Measurements from ENCODE around the gene TAF11. TPM values are rescaled to one million over a fixed set of nuclear protein-coding genes. Genes with fewer than 3 reads are reported as not detected.

TAF11 gene
- total and polyA plus RNA-seq, 2 of the 8 experiments (the other 6 are each of a cell fraction or from before 2014, with no cell fraction given): 38.2 to 48.6 TPM

DNA sequence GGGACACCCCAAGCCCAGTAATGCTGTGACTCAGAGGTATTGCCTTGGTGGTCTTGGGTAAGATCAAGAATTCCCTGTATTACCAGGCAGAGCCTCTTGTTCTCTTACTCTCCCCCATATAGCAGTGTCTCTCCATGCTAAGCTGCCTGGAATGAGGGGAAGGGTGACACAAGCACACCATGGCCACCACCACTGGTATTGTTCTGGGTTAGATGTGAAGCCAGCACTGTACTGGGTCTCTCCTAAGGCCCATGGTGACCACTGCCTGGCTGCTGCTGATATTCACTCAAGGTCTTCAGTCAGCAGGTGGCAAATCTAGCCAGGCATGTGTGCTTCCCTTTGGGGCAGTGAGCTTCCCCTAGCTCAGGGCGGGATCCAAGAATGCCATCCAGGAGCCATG is 36.5 kb downstream of the TAF11 start:
- Histone ChIP-seq H3K14ac (ENCODE audit: insufficient read length) (no peak overlapping the region), H3K4me3 (ENCODE audit: extremely low read depth in 1 of 4, insufficient read depth in 2 of 4, low read depth in 3 of 4, low read length in 4 of 4) (no peak overlapping the region), H3K27me3 (replicated peaks in 1 of 4; ENCODE audit: control insufficient read depth in 3 of 4, extremely low read depth in 1 of 4, insufficient read depth in 3 of 4, low read length in 3 of 4) (no peaks in the 10 kb centered on the region), H4K5ac (ENCODE audit: insufficient read length, low read depth, low read length) (no peak overlapping the region), H2BK5ac (ENCODE audit: low read depth, low read length) (peak overlapping the region; percentile 18; the same call in 1 of the 2 replicates), H3K79me2 (ENCODE audit: control insufficient read depth in 1 of 2, insufficient read depth in 2 of 2, low read length in 2 of 2) (no peaks in the 10 kb centered on the region), H3K9ac (replicated peaks in 1 of 4; ENCODE audit: extremely low read depth in 1 of 4, low read depth in 3 of 4, low read length in 3 of 4) (no peak overlapping the region), H2AFZ (ENCODE audit: low read length) (no peak overlapping the region), H3K4me1 (replicated peaks in 1 of 4; ENCODE audit: control insufficient read depth in 3 of 4, insufficient read depth in 4 of 4, low read length in 3 of 4) (peaks cover 3 to 6% (median 5%) of the 10 kb centered on the region in 4 experiments; a peak in 4 of 7 replicates), H2BK120ac (replicated peaks; ENCODE audit: low read depth, low read length) (no peak overlapping the region), H4K91ac (replicated peaks; ENCODE audit: insufficient read length, low read length) (no peak overlapping the region), H4K20me1 (replicated peaks in 1 of 2; ENCODE audit: control insufficient read depth in 1 of 2, insufficient read depth in 2 of 2, low read length in 2 of 2) (peaks cover 0 to 3% of the 10 kb centered on the region in 2 experiments), H2BK15ac (ENCODE audit: low read length) (no peak overlapping the region), H3K79me1 (ENCODE audit: low read depth, low read length) (no peaks in the 10 kb centered on the region), H3K23ac (ENCODE audit: insufficient read length) (no peak overlapping the region), H2AK5ac (ENCODE audit: low read depth, low read length) (no peak overlapping the region), H2BK12ac (ENCODE audit: low read depth, low read length) (no peak overlapping the region), H3K56ac (replicated peaks; ENCODE audit: insufficient read length, low read depth, low read length) (no peak overlapping the region), H3K36me3 (ENCODE audit: control insufficient read depth in 2 of 4, insufficient read depth in 4 of 4, low read length in 3 of 4) (peaks cover 3 to 7% (median 5%) of the 10 kb centered on the region in 4 experiments; a peak in 5 of 8 replicates), H3K4ac (replicated peaks; ENCODE audit: insufficient read length, low read depth, low read length) (no peak overlapping the region), H3K27ac (ENCODE audit: low read depth, low read length) (no peak overlapping the region), H2BK20ac (ENCODE audit: low read length) (no peak overlapping the region), H3K9me3 (ENCODE audit: insufficient read depth in 2 of 2, low read depth in 1 of 2, low read length in 1 of 2) (no peaks in the 10 kb centered on the region), H3K23me2 (ENCODE audit: low read depth, low read length) (no peaks in the 10 kb centered on the region), H4K8ac (ENCODE audit: extremely low read depth, insufficient read depth, low read length) (no peak overlapping the region), H3K4me2 (ENCODE audit: insufficient read depth in 1 of 2, low read depth in 2 of 2, low read length in 2 of 2) (no peak overlapping the region), H3K18ac (ENCODE audit: extremely low read depth, low read length) (no peak overlapping the region)
- DNase-seq (ENCODE audit: low read depth in 1 of 2, low spot score in 2 of 2) (no peak), FAIRE-seq (no peak)
- TF ChIP-seq MAFK (IDR thresholded peaks at IDR 0.05; ENCODE audit: low read depth, low read length) (no peak), PHF8 (conservative IDR thresholded peaks at IDR 0.05; ENCODE audit: low read depth, low read length) (no peak), CBX8 (IDR thresholded peaks at IDR 0.05; ENCODE audit: borderline replicate concordance, low read depth, low read length) (no peak), GTF2F1 (IDR thresholded peaks at IDR 0.05; ENCODE audit: borderline replicate concordance, low read depth, low read length) (no peak), POLR2A (IDR thresholded peaks at IDR 0.05; ENCODE audit: control extremely low read depth in 1 of 2, low read depth in 2 of 2, low read length in 2 of 2) (no peak), YY1 (IDR thresholded peaks at IDR 0.05; ENCODE audit: low read depth, low read length) (no peak), BACH1 (IDR thresholded peaks at IDR 0.05; ENCODE audit: low read length) (no peak), BCL11A (IDR thresholded peaks at IDR 0.05; ENCODE audit: low read depth in 2 of 2, low read length in 2 of 2) (no peak)
- POLR2A ChIA-PET (ENCODE audit: partially characterized antibody): interaction anchor here (0.8 to 1.3 kb wide), 3 partner anchors 8 to 84 kb away, joined by 3 to 4 read pairs (median 3); no protein-coding TSS in a partner anchor
- WGBS, 2 experiments (ENCODE audit: extremely low coverage in 1 of 2, insufficient coverage in 1 of 2, insufficient read length in 1 of 2, insufficient replicate concordance in 2 of 2, low coverage in 1 of 2, low lambda C conversion rate in 2 of 2, missing lambda C conversion rate in 1 of 2): 69% methylated on average over 1 of the region's 1 CpG; no CpG with 5 or more reads in 1 of the 2 experiments
- CTCF ChIA-PET (ENCODE audit: partially characterized antibody): interaction anchor here (1.5 kb wide), 1 partner anchor 17 kb away, joined by 3 read pairs; no protein-coding TSS in a partner anchor
